Measurements from ENCODE around the gene ASTN2. TPM values are rescaled to one million over a fixed set of nuclear protein-coding genes. Genes with fewer than 3 reads are reported as not detected.

ASTN2 gene
- total and polyA plus RNA-seq, 4 donors: 0.57 to 2.9 (median 1.4) TPM

- TF ChIP-seq CTCF (IDR thresholded peaks at IDR 0.05; ENCODE audit: low read depth, low read length, missing input control) (no peak), FOXA2 (IDR thresholded peaks at IDR 0.05) (no peak), NR2F2 (IDR thresholded peaks at IDR 0.05) (no peak), HNF4G (IDR thresholded peaks at IDR 0.05) (no peak)
Measured at GRCh38 chr9:116868201-116868600, 546.7 kb downstream of the ASTN2 start (continued).

- DNase-seq (ENCODE audit: low spot score): no peak
- no peak overlapping the region for H3K27ac ChIP-seq (ENCODE audit: low read depth in 1 of 2, low read length in 2 of 2)
- no peaks in the 10 kb centered on the region for H3K4me1 ChIP-seq (ENCODE audit: control insufficient read depth in 4 of 4, insufficient read depth in 4 of 4, low read length in 3 of 4)
- H3K27me3 ChIP-seq (ENCODE audit: control insufficient read depth in 4 of 4, insufficient read depth in 4 of 4, low read length in 3 of 4): no peaks in the 10 kb centered on the region
- H3K4me3 ChIP-seq (ENCODE audit: low read depth in 1 of 3, low read length in 3 of 3): no peak overlapping the region
- no peaks in the 10 kb centered on the region for H3K9me3 ChIP-seq (ENCODE audit: control insufficient read depth in 4 of 4, low read length in 3 of 4)
- H3K36me3 ChIP-seq (ENCODE audit: control insufficient read depth in 4 of 4, insufficient read depth in 3 of 4, low read depth in 1 of 4, low read length in 3 of 4): no peaks in the 10 kb centered on the region
- H3K9ac ChIP-seq (ENCODE audit: low read depth in 1 of 2, low read length in 2 of 2): no peak overlapping the region
- TF ChIP-seq RXRA (IDR thresholded peaks at IDR 0.05) (no peak), GABPA (IDR thresholded peaks at IDR 0.05 in 1 of 2, conservative IDR thresholded peaks at IDR 0.05 in 1 of 2) (no peak), FOXA2 (IDR thresholded peaks at IDR 0.05) (no peak), SP1 (IDR thresholded peaks at IDR 0.05) (no peak), FOXA1 (IDR thresholded peaks at IDR 0.05) (no peak), RAD21 (IDR thresholded peaks at IDR 0.05) (no peak)
Measured at GRCh38 chr9:116861321-116861720, 553.5 kb downstream of the ASTN2 start.

GRCh38 chr9:116860509-116861120, 554.2 kb downstream of the ASTN2 start:
- H3K9me3 ChIP-seq (ENCODE audit: control insufficient read depth in 4 of 4, low read length in 3 of 4): no peaks in the 10 kb centered on the region
- no peak for TF ChIP-seq NR2F2 (IDR thresholded peaks at IDR 0.05)
- TF ChIP-seq TAF1 (conservative IDR thresholded peaks at IDR 0.05): no peak
- no peak for TF ChIP-seq MAX (IDR thresholded peaks at IDR 0.05)
- TF ChIP-seq CTCF (IDR thresholded peaks at IDR 0.05; ENCODE audit: low read depth, low read length, missing input control): peak; percentile 84
- TF ChIP-seq RAD21 (IDR thresholded peaks at IDR 0.05): peak; percentile 73 to 85
- H3K4me3 ChIP-seq (ENCODE audit: low read depth in 1 of 3, low read length in 3 of 3): no peak overlapping the region
- DNase-seq (ENCODE audit: low spot score): peak; percentile 49
- no peak overlapping the region for H3K27ac ChIP-seq (ENCODE audit: low read depth in 1 of 2, low read length in 2 of 2)
- no peak overlapping the region for H3K9ac ChIP-seq (ENCODE audit: low read depth in 1 of 2, low read length in 2 of 2)
- WGBS: 46% methylated on average over 3 of the region's 3 CpGs
- H3K36me3 ChIP-seq (ENCODE audit: control insufficient read depth in 4 of 4, insufficient read depth in 3 of 4, low read depth in 1 of 4, low read length in 3 of 4): no peaks in the 10 kb centered on the region
- H3K27me3 ChIP-seq (ENCODE audit: control insufficient read depth in 4 of 4, insufficient read depth in 4 of 4, low read length in 3 of 4): no peaks in the 10 kb centered on the region
- H3K4me1 ChIP-seq (ENCODE audit: control insufficient read depth in 4 of 4, insufficient read depth in 4 of 4, low read length in 3 of 4): no peaks in the 10 kb centered on the region

- Histone ChIP-seq H3K36me3 (ENCODE audit: control insufficient read depth in 4 of 4, insufficient read depth in 3 of 4, low read depth in 1 of 4, low read length in 3 of 4) (no peaks in the 10 kb centered on the region), H3K4me1 (ENCODE audit: control insufficient read depth in 4 of 4, insufficient read depth in 4 of 4, low read length in 3 of 4) (no peaks in the 10 kb centered on the region), H3K9me3 (ENCODE audit: control insufficient read depth in 4 of 4, low read length in 3 of 4) (no peaks in the 10 kb centered on the region), H3K27me3 (ENCODE audit: control insufficient read depth in 4 of 4, insufficient read depth in 4 of 4, low read length in 3 of 4) (no peaks in the 10 kb centered on the region), H3K9ac (ENCODE audit: low read depth in 1 of 2, low read length in 2 of 2) (no peak overlapping the region), H3K27ac (ENCODE audit: low read depth in 1 of 2, low read length in 2 of 2) (no peak overlapping the region), H3K4me3 (ENCODE audit: low read depth in 1 of 3, low read length in 3 of 3) (no peak overlapping the region)
- no peak for DNase-seq (ENCODE audit: low spot score)
- 89% methylated on average over 2 of the region's 2 CpGs for WGBS
- no peak for TF ChIP-seq FOXA2 (IDR thresholded peaks at IDR 0.05)
- TF ChIP-seq FOXA1 (IDR thresholded peaks at IDR 0.05): no peak
- no peak for TF ChIP-seq REST (IDR thresholded peaks at IDR 0.05)
- no peak for TF ChIP-seq ATF3 (IDR thresholded peaks at IDR 0.05)
- no peak for TF ChIP-seq SP1 (IDR thresholded peaks at IDR 0.05)
- no peak for TF ChIP-seq HNF4A (conservative IDR thresholded peaks at IDR 0.05)
- TF ChIP-seq JUND (IDR thresholded peaks at IDR 0.05): no peak
- no peak for TF ChIP-seq YY1 (IDR thresholded peaks at IDR 0.05)
- no peak for TF ChIP-seq TAF1 (conservative IDR thresholded peaks at IDR 0.05)
Measured at GRCh38 chr9:116859763-116860162, 555.1 kb downstream of the ASTN2 start.

Data from liver (tissue), 9 donors.